Keratinocyte (primary cell): ENCODE results near the gene SNAP29.

Experiments
- CTCF ChIP-seq, 3 experiments: IDR thresholded peaks in 1 of 3; conservative IDR thresholded peaks in 1 of 3; optimal IDR thresholded peaks in 1 of 3; 2 replicates in 2 of 3; 3 replicates in 1 of 3; pipeline versions ENCODE3 to v1.5.1; 2011; ENCODE audit warnings: low read length in 3 of 3, mild to moderate bottlenecking in 3 of 3, moderate library complexity in 2 of 3, control low read depth in 1 of 3, inconsistent platforms in 1 of 3; ENCODE audit not compliant: insufficient read depth in 2 of 3; ENCODE audit errors: extremely low read depth in 1 of 3
- EZH2 ChIP-seq: IDR thresholded peaks from one replicate; pipeline ENCODE4 v1.6.1; 2012; ENCODE audit warnings: inconsistent platforms, mild to moderate bottlenecking, low read length, moderate library complexity

- no peak for TF ChIP-seq CTCF (optimal IDR thresholded peaks at IDR 0.05 in 1 of 3, IDR thresholded peaks at IDR 0.05 in 1 of 3, conservative IDR thresholded peaks at IDR 0.05 in 1 of 3; ENCODE audit: extremely low read depth in 1 of 3, insufficient read depth in 2 of 3, low read length in 3 of 3)
- no peak for TF ChIP-seq EZH2
These were observed 18.9 kb downstream of the SNAP29 start for GRCh38 chr22:20877715-20878114.
